HEK293 (cell line): Measurements from ENCODE around the gene GP2.

Source experiments
- CTCF ChIP-seq: fragments of 450-650 bp; formaldehyde crosslinking; IDR thresholded peaks from 2 replicates; pipeline ENCODE4 v1.5.1; 2016; ENCODE audit warnings: missing biosample characterization, missing genetic modification characterization
- FEZF1 ChIP-seq: fragments of 450-650 bp; formaldehyde crosslinking; IDR thresholded peaks from 2 replicates; pipeline ENCODE4 v1.5.1; 2016; ENCODE audit warnings: missing biosample characterization, missing genetic modification characterization
- RBAK ChIP-seq: fragments of 450-650 bp; formaldehyde crosslinking; IDR thresholded peaks from 2 replicates; pipeline ENCODE4 v1.5.1; 2016; ENCODE audit warnings: missing biosample characterization, missing genetic modification characterization
- ZEB2 ChIP-seq: fragments of 450-650 bp; formaldehyde crosslinking; IDR thresholded peaks from 2 replicates; pipeline ENCODE4 v1.5.1; 2016; ENCODE audit warnings: missing biosample characterization, missing genetic modification characterization
- ZNF155 ChIP-seq: fragments of 450-650 bp; formaldehyde crosslinking; IDR thresholded peaks from 2 replicates; pipeline ENCODE4 v1.5.1; 2016; ENCODE audit warnings: missing biosample characterization, missing genetic modification characterization
- ZNF23 ChIP-seq: fragments of 450-650 bp; formaldehyde crosslinking; IDR thresholded peaks from 2 replicates; pipeline ENCODE4 v1.5.1; 2016; ENCODE audit warnings: missing biosample characterization, missing genetic modification characterization, borderline replicate concordance
- ZNF354C ChIP-seq: fragments of 450-650 bp; formaldehyde crosslinking; IDR thresholded peaks from 2 replicates; pipeline ENCODE4 v1.5.1; 2016; ENCODE audit warnings: missing biosample characterization, missing genetic modification characterization, low read depth, borderline replicate concordance
- TF ChIP-seq, protein P1 (sequence below): fragments of 450-650 bp; formaldehyde crosslinking; IDR thresholded peaks from 2 replicates; pipeline ENCODE4 v1.5.1; 2016; ENCODE audit warnings: missing biosample characterization, missing genetic modification characterization

DNA sequence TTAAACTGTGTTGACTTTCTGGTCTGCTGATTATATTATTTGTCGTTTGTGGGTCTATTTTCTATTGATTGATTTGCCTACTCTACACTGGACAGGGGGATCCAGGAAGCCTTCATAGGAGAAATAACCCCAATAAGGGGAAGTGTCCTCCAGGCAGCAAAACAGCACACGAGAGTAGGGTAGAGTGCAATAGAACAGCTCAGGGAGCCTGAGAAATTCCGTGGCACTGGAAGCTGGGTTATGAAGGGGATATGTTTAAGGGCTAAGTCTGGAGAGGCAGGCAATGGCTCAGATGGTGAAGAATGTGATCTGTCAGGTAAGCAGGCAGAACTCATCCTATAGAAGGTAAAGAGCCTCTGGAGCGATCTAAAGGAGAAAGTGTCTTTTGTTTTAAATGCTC is 20.9 kb downstream of the GP2 start:
- TF ChIP-seq CTCF (no peak), ZNF155 (tag by site-specific recombination) (no peak), FEZF1 (tag by site-specific recombination) (no peak), ZNF354C (tag by site-specific recombination) (no peak), ZNF23 (no peak), ZEB2 (tag by site-specific recombination) (no peak), RBAK (no peak)
- TF ChIP-seq, protein P1, sequence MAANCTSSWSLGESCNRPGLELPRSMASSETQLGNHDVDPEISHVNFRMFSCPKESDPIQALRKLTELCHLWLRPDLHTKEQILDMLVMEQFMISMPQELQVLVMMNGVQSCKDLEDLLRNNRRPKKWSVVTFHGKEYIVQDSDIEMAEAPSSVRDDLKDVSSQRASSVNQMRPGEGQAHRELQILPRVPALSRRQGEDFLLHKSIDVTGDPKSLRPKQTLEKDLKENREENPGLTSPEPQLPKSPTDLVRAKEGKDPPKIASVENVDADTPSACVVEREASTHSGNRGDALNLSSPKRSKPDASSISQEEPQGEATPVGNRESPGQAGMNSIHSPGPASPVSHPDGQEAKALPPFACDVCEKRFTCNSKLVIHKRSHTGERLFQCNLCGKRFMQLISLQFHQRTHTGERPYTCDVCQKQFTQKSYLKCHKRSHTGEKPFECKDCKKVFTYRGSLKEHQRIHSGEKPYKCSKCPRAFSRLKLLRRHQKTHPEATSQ (tag by site-specific recombination): no peak
